Retinal pigment epithelial cell (primary cell): ENCODE results near the gene RGL1.
A peak's percentile ranks its signal among the peaks of the same experiment; 100 is the strongest.
"Not testable (repeated sequence)": the region's sequence is repeated elsewhere in the genome, so short reads cannot be mapped to it uniquely, and the experiment has no call there.

Source experiments
- DNase-seq: peaks from one replicate; pipeline ENCODE4 v3.0.0-alpha.2; 2010; ENCODE audit warnings: low read depth
- H3K4me3 ChIP-seq: 2 replicates; pipeline ENCODE4 v1.5.1; 2011; ENCODE audit warnings: mild to moderate bottlenecking, low read length, control low read depth, moderate library complexity
- CTCF ChIP-seq: conservative IDR thresholded peaks from 2 replicates; pipeline ENCODE4 v1.5.1; 2011; ENCODE audit warnings: low read depth, low read length, control low read depth, inconsistent platforms

RGL1 gene

GRCh38 chr1:183783767-183784637, 20.9 kb upstream of the RGL1 start:
- peak; percentile 82 for DNase-seq

GRCh38 chr1:183785921-183786320, 19.0 kb upstream of the RGL1 start:
- DNase-seq, H3K4me3 ChIP-seq: not testable (repeated sequence)

More at GRCh38 chr1:183783767-183784637, 20.9 kb upstream of the RGL1 start:
- TF ChIP-seq CTCF, result no peak
- H3K4me3 ChIP-seq, result no peak overlapping the region

GRCh38 chr1:183787704-183788103, 17.2 kb upstream of the RGL1 start:
- DNase-seq, result no peak
- no peak for TF ChIP-seq CTCF
- no peak overlapping the region for H3K4me3 ChIP-seq

- TF ChIP-seq CTCF, result no peak
- H3K4me3 ChIP-seq, result no peak overlapping the region
- DNase-seq, result no peak
Observed at GRCh38 chr1:183791319-183791718, 13.6 kb upstream of the RGL1 start.

GRCh38 chr1:183792300-183792699, 12.6 kb upstream of the RGL1 start:
- TF ChIP-seq CTCF, result no peak
- no peak for DNase-seq
- H3K4me3 ChIP-seq, result no peak overlapping the region

- no peak for DNase-seq
- H3K4me3 ChIP-seq, result no peak overlapping the region
- TF ChIP-seq CTCF, result no peak
Observed at GRCh38 chr1:183794088-183794487, 10.8 kb upstream of the RGL1 start.

- H3K4me3 ChIP-seq, result no peak overlapping the region
- DNase-seq, result no peak
- TF ChIP-seq CTCF, result no peak
Observed at GRCh38 chr1:183800449-183800848, 4.5 kb upstream of the RGL1 start.
